ENCODE data around the gene DNAJC30. TPM values are rescaled to one million over a fixed set of nuclear protein-coding genes. Genes with fewer than 3 reads are reported as not detected.

Gene DNAJC30
- total RNA-seq, 1 donor from 2014 or later = 16.4 TPM

DNA sequence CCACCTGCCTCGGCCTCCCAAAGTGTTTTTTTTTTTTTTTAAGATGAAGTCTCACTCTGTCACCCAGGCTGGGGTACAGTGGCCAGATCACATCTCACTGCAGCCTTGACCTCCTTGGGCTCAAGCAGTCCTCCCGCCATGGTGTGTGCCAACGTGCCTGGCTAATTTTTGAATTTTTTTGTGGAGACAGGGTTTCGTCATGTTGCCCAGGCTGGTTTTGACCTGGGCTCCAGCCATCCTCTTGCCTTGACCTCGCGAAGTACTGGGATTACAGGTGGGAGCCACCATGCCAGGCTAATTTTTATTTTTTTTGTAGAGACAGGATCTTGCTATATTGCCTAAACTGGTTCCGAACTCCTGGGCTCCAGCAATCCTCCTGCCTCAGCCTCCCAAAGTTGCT is 49.9 kb downstream of the DNAJC30 start:
- no peak for DNase-seq (ENCODE audit: low spot score)
- intact Hi-C loops (cut with DNase I) = no loop called here

DNA sequence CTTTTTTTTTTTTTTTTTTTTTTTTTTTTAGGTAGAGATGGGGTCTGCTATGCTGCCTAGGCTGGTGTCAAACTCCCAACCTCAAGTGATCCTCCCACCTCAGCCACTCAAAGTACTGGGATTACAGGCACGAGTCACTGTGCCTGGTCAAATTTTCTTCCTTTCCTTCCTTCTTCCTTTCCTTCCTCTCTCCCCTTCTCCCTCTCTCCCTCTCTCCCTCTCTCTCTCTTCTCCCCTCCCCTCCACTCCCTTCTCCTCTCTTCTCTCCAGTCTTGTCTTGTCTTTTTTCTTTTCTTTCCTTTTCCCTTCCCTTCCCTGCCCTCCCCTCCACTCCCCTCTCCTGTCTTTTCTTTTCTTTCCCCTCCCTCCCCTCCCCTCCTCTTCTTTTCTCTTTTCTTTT is 51.7 kb downstream of the DNAJC30 start:
- intact Hi-C loops (cut with DNase I) = no loop called here
- no peak for DNase-seq (ENCODE audit: low spot score)

Small RNA genes within 50 kb of the gene (microRNA-seq; reads per million reads assigned to microRNA genes)
- not detected for gene MIR4284

Other genes starting within 250 kb of the DNAJC30 start
- gene FZD9, start 249.7 kb downstream of the DNAJC30 start, total RNA-seq = 0.19 TPM
- 45.7 TPM for gene BAZ1B, start 161.2 kb downstream of the DNAJC30 start, total RNA-seq
- gene BCL7B, start 125.8 kb downstream of the DNAJC30 start, total RNA-seq = 68.9 TPM
- gene TBL2, start 104.9 kb downstream of the DNAJC30 start, total RNA-seq = 13.6 TPM
- 0.65 TPM for gene MLXIPL, start 58.9 kb downstream of the DNAJC30 start, total RNA-seq
- 2.4 TPM for gene VPS37D, start 15.6 kb downstream of the DNAJC30 start, total RNA-seq
- gene BUD23, start 144 bp upstream of the DNAJC30 start, total RNA-seq = 59.1 TPM
- gene STX1A, start 36.2 kb upstream of the DNAJC30 start, total RNA-seq = 3.3 TPM
- gene ABHD11, start 55.3 kb upstream of the DNAJC30 start, total RNA-seq = 31.6 TPM
- gene CLDN3, start 86.8 kb upstream of the DNAJC30 start, total RNA-seq = not detected
- not detected for gene CLDN4, start 147.5 kb upstream of the DNAJC30 start, total RNA-seq
- 0.35 TPM for gene METTL27, start 159.1 kb upstream of the DNAJC30 start, total RNA-seq
- not detected for gene TMEM270, start 177.7 kb upstream of the DNAJC30 start, total RNA-seq

All from cardiac septum (tissue), 1 donor.